ENCODE results near the gene TMEM125.

TMEM125 gene

DNA sequence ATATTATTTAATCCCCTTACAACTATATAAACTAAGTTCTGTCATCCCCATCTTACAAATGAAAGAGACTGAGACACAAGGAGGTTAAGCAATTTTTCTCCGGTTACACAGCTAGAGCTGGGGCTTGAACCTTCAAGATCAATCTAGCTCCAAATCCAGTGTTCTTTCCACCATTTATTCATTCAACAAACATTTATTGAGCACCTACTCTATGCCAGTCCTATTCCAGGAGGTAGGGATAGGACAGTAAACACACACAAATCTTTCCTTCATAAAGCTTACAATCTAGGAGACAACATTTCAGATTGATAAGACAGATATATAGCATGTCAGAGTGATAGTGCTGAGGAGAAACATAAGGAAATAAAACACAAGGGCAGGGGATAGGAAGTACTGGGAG lies 2.9 kb upstream of the TMEM125 start:
- no peak overlapping the region for H3K4me3 ChIP-seq (replicated peaks; ENCODE audit: low read depth, low read length)
- TF ChIP-seq, protein P1, sequence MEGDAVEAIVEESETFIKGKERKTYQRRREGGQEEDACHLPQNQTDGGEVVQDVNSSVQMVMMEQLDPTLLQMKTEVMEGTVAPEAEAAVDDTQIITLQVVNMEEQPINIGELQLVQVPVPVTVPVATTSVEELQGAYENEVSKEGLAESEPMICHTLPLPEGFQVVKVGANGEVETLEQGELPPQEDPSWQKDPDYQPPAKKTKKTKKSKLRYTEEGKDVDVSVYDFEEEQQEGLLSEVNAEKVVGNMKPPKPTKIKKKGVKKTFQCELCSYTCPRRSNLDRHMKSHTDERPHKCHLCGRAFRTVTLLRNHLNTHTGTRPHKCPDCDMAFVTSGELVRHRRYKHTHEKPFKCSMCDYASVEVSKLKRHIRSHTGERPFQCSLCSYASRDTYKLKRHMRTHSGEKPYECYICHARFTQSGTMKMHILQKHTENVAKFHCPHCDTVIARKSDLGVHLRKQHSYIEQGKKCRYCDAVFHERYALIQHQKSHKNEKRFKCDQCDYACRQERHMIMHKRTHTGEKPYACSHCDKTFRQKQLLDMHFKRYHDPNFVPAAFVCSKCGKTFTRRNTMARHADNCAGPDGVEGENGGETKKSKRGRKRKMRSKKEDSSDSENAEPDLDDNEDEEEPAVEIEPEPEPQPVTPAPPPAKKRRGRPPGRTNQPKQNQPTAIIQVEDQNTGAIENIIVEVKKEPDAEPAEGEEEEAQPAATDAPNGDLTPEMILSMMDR (IDR thresholded peaks at IDR 0.05; ENCODE audit: low read depth, low read length, missing control alignments), result no peak
- no peak for DNase-seq (ENCODE audit: extremely low read depth, low read depth)

DNA sequence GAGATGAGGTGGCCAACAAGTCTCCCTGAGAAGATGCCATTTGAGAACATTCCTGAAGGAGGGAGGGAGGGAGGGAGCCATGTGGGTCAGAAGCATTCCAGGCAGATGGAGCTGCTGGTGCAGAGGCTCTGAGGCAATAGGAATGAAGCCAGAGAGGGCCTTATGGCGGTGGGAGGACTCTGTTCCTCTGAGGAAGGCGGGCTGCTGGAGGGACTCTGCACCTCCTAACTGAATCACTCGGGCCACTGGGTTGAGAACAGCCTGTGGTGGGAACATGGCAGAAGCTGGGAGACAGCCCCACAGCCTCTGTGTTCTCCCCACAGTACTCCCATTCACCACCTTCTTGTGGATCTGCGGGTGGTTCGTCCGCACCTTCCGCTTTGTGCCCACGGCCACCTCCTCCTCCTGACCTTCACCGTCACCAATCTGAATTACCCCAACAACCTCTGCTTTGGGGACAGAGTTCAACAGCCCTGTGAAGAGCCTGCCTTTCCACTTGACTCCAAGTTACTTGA lies 2.4 kb upstream of the TMEM125 start:
- no peak overlapping the region for H3K4me3 ChIP-seq (replicated peaks; ENCODE audit: low read depth, low read length)
- TF ChIP-seq, protein P1 (IDR thresholded peaks at IDR 0.05; ENCODE audit: low read depth, low read length, missing control alignments), result no peak
- peak; percentile 24 for DNase-seq (ENCODE audit: extremely low read depth, low read depth)

DNA sequence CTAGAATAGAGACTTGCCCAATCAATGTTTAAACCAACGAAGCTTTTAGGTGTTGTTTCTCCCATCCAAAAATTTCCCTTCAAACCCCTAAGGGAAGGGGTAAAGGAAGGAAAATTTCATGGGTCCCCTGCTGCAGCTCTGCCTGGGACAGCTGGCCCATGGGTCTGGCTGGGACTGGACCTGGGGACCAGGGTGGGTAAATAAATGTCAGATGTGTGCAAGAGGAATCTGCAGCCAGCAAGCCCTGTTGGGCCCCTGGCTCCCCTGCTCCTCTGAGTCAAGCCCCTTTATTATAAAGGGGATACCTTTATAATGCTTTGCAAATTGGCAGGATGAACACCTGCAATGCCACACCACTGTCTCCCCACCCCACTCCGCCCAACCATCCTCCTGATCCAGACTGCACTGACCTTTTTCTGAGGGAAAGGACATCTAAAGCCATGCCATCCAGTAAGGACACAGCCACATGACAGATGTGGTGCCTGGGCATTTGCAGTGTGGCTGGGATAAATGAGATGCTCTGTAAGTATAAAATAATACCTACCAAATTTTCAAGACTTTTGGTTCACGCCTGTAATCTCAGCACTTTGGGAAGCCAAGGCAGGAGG lies 1.9 kb upstream of the TMEM125 start:
- H3K4me3 ChIP-seq (replicated peaks; ENCODE audit: low read depth, low read length), result no peak overlapping the region
- TF ChIP-seq, protein P1 (IDR thresholded peaks at IDR 0.05; ENCODE audit: low read depth, low read length, missing control alignments), result no peak
- no peak for DNase-seq (ENCODE audit: extremely low read depth, low read depth)

DNA sequence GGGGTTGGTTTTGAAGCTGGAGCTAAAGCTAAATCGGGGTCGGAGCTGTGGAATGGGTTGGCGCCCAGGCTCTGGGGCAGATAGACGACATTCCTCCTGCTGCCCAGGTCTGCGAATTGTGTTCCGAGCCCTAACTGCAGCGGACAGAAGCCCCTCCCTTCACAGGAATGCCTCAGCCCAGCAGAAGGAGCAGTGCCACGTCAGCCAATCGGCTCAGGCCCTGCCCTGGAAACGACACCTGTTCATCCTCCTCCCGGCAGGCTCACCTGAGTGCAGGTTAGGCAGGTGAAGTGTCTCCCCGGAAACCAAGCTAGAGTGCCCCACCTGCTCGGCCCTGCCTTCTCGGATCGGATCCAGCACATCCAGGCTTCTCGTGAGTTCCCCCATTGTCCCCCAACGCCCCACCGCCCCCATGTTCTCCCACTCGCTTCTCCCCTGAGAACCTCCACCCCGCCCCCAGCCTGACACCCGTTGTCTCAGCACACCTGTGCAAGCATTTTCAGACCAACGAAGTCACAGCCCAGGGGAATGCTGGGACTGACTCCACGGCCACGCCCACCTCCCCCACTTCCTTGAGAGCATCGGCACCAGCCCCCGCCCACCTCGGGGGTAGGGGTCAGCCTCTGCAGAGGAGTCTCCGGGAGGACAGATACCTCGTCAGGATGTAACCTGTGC lies 775 bp downstream of the TMEM125 start:
- no peak overlapping the region for H3K4me3 ChIP-seq (replicated peaks; ENCODE audit: low read depth, low read length)
- no peak for DNase-seq (ENCODE audit: extremely low read depth, low read depth)
- TF ChIP-seq, protein P1 (IDR thresholded peaks at IDR 0.05; ENCODE audit: low read depth, low read length, missing control alignments), result no peak

DNA sequence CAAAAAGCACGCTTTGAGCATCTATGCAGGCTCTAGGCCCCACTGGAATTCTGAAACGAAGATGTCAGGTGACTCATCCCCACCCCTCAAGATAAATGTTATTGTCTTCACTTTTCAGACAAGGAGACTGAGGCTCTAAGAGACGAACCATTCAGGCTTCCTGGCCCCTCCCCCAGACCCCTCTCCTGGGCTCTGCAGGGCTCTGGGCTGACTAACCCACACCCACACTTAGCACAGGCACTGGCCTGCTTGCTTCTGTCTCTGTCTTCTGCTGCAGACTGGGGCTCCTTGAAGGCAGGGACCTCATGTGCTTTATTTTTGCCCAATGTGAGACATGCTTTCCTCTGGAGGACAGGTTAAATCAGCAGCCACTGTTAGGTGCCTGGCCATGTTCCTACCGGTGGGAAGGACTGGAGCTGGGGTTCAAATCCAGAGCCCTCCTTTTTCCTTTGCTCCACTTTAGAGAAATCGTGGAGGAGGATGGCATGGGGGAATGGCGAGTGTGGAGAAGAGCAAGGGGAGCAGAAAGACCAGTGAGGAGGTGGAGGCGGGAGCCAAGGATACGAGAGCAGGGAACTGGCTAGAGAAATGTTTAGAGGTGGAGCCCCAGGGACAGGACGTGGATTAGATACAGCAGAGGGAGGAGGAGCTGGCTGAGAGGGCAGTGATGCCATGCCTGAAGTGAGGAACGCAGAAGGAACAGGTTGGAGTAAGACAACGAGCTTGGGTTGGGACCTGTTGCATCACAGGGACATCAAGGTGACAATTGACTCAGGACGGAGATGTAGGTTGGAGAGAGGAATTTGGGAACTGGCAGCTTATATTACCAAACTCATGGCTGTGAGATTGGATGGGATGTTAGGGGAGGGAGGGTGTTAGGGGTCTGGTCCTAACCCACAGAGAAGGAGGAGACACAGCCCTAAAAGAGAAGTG lies 1.7 kb downstream of the TMEM125 start:
- H3K4me3 ChIP-seq (replicated peaks; ENCODE audit: low read depth, low read length), result no peak overlapping the region
- no peak for DNase-seq (ENCODE audit: extremely low read depth, low read depth)
- TF ChIP-seq, protein P1 (IDR thresholded peaks at IDR 0.05; ENCODE audit: low read depth, low read length, missing control alignments), result no peak

DNA sequence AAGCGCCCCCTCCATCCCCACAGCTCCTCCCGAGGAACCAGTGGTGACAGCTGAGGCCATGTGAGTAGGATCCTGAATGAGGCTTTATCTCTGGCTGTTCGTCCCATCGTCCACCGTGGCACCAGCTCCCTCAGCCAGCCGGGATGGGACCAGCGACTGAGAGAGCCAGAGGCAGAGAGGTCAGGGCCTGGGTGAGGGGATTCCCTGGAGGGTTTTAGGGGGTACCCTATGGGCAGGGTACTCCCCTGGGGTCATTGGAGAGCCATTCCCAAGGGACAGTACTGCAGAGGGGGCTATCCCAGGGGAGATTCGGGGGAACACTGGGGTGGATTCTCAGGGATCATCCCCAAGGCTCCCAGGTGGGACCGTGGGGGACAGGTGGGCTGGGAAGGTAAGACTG lies 2.4 kb downstream of the TMEM125 start:
- DNase-seq (ENCODE audit: extremely low read depth, low read depth), result no peak
- no peak overlapping the region for H3K4me3 ChIP-seq (replicated peaks; ENCODE audit: low read depth, low read length)

More for the DNA sequence above, 2.4 kb downstream of the TMEM125 start:
- TF ChIP-seq, protein P1 (IDR thresholded peaks at IDR 0.05; ENCODE audit: low read depth, low read length, missing control alignments), result no peak
